ENCODE measurements around the gene TRANK1. TPM values are rescaled to one million over a fixed set of nuclear protein-coding genes. Genes with fewer than 3 reads are reported as not detected.

TRANK1 gene
- total RNA-seq, 4 donors from 2014 or later, result 2.1 to 4.6 (median 2.4) TPM

DNA sequence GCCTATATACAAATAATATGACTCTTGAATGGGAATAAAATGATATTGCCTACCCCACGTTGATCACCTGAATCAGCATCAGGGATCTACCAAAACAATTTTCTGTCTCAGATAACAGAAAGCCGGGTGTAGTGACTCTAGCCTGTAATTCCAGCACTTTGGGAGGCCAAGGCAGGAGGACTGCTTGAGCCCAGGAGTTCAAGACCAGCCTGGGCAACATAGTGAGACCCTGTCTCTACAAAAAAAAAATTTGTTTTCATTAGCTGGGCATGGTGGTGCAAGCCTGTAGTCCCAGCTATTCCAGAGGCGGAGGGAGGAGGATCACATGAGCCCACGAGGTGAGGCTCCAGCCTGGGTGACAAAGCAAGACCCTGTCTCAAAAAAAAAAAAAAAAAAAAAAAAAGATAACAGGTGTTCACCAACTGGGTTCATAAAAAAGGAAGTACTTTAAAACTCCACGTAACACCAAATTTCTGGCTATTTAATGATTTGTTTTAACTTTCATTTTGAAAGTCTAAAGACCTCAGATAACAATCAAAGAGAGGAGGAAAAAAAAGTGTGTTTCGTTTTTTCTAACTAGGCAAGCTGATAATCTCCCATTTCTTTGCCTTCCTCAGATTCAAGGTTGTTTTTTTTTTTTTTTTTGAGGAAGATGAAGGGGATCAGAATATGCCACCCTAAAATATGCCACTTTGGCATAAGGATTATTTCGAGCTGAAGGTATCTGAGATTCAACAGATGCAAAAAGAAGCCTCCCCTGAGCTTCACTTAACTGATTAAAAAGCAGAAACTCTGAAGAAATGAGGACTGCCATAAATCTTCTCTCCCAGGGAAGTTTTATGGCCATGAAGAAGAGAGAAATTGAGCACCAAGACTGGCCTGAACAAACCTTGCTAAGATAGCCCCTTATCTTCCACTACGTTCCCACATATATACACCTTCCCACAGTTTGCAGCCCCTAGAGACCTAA, 44.1 kb downstream of the TRANK1 start:
- TF ChIP-seq, protein P1, sequence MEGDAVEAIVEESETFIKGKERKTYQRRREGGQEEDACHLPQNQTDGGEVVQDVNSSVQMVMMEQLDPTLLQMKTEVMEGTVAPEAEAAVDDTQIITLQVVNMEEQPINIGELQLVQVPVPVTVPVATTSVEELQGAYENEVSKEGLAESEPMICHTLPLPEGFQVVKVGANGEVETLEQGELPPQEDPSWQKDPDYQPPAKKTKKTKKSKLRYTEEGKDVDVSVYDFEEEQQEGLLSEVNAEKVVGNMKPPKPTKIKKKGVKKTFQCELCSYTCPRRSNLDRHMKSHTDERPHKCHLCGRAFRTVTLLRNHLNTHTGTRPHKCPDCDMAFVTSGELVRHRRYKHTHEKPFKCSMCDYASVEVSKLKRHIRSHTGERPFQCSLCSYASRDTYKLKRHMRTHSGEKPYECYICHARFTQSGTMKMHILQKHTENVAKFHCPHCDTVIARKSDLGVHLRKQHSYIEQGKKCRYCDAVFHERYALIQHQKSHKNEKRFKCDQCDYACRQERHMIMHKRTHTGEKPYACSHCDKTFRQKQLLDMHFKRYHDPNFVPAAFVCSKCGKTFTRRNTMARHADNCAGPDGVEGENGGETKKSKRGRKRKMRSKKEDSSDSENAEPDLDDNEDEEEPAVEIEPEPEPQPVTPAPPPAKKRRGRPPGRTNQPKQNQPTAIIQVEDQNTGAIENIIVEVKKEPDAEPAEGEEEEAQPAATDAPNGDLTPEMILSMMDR (IDR thresholded peaks at IDR 0.05 in 4 of 5, conservative IDR thresholded peaks at IDR 0.05 in 1 of 5), result no peak
- TF ChIP-seq POLR2A (IDR thresholded peaks at IDR 0.05), result no peak
- H3K9me3 ChIP-seq, result no peaks in the 10 kb centered on the region
- in situ Hi-C loops (cut with MboI; ENCODE audit: low sequenced_read_pairs in 4 of 4), result no loop called here
- H3K36me3 ChIP-seq, result no peaks in the 10 kb centered on the region
- ATAC-seq (no peak), DNase-seq (no peak)
- no peak overlapping the region for H3K4me3 ChIP-seq
- H3K27ac ChIP-seq, result no peak overlapping the region
- intact Hi-C loops (cut with DNase I; ENCODE audit: low total_unique reads), result no loop called here
- no peaks in the 10 kb centered on the region for H3K27me3 ChIP-seq
- no peaks in the 10 kb centered on the region for H3K4me1 ChIP-seq

DNA sequence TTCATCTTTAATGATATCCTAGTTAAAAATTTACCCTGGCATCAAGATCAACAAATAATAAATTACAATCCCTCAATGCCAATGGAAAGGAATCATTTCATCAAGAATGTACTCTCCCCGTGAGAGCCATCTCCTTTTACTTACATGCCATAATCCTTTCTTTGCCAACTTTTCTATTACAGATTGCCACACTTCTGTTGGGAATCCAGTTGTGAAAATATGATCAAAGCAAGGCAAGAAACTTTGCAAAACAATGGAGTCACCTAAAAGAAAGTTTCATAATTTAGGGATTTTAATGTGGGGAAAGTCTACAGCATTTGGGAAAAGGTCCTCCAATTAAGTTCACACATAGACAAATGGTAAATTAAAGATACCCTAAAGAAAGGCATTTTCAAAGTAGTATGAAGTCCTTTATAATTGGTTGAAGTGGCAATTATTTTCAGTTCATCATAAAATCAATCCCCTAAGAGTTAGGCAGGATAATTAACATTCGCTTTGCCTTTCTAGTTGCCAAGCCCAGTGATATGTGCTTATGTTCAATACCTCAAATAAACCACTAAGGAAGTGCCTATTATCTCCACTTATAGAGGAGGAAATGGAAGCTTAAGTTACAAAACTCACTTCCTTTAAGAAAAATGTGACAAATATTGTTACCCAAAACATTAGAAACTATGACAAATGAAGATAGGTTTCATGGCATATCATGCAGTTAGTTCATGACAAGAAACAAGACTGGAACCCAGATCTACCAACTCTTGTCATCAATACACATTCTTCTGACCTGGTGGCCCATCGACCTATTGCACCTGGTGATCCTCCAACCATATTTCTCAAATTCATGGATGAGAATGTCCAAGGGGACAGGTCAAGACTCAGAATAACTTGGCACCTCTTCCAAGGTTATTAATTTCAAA, 49.1 kb downstream of the TRANK1 start:
- DNase-seq, result no peak
- Histone ChIP-seq H3K36me3 (no peaks in the 10 kb centered on the region), H3K4me3 (no peak overlapping the region), H3K27me3 (no peaks in the 10 kb centered on the region), H3K9me3 (no peaks in the 10 kb centered on the region), H3K4me1 (peaks cover 0 to 2% of the 10 kb centered on the region in 2 donors), H3K27ac (no peak overlapping the region)
- TF ChIP-seq, protein P1 (IDR thresholded peaks at IDR 0.05 in 4 of 5, conservative IDR thresholded peaks at IDR 0.05 in 1 of 5), result no peak
- no peak for TF ChIP-seq POLR2A (IDR thresholded peaks at IDR 0.05)
- in situ Hi-C loops (cut with MboI; ENCODE audit: low sequenced_read_pairs in 4 of 4) (no loop called here), intact Hi-C loops (cut with DNase I; ENCODE audit: low total_unique reads) (no loop called here)
- no peak for ATAC-seq

DNA sequence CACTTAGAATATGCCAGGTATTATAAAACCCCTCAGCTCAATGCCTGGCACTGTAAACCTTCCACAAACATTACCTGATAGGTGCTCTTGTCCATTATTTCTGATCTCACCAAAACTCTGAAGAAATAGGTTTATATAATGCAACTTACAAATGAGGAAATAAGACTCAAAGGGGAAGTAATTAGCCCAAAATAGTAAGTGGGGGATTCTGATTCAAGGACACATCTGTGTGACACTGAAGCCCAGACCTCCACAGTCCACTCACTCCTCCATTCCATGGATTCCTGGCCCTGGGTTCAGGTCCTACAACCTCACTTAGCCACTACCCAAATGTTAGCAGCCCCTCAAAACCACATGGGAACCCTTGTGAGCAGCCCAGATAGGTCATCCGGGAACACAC, 49.9 kb downstream of the TRANK1 start:
- no peak overlapping the region for H3K4me3 ChIP-seq
- intact Hi-C loops (cut with DNase I; ENCODE audit: low total_unique reads) (no loop called here), in situ Hi-C loops (cut with MboI; ENCODE audit: low sequenced_read_pairs in 4 of 4) (no loop called here)
- H3K4me1 ChIP-seq, result peaks cover 0 to 2% of the 10 kb centered on the region in 2 donors
- DNase-seq (no peak), ATAC-seq (no peak)
- H3K9me3 ChIP-seq, result no peaks in the 10 kb centered on the region
- no peaks in the 10 kb centered on the region for H3K27me3 ChIP-seq
- H3K36me3 ChIP-seq, result no peaks in the 10 kb centered on the region
- TF ChIP-seq POLR2A (IDR thresholded peaks at IDR 0.05), result no peak
- TF ChIP-seq, protein P1 (IDR thresholded peaks at IDR 0.05 in 4 of 5, conservative IDR thresholded peaks at IDR 0.05 in 1 of 5), result no peak
- no peak overlapping the region for H3K27ac ChIP-seq

DNA sequence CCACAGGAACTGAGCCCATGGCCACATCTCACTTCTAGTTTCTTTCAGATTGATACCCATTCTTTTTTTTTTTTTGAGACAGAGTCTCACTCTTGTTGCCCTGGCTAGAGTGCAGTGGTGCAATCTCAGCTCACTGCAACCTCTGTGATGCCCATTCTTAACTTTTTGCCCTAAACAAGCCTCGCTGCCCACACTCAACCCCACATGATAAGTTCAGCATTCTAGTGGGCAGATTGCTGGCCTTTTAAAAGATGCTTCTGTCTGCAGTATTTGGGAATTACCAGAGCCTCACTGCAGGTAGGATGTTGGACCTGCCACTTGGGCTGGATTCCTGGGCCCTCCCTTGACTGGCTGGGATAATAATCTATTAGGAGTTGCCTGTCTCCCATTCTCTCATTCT, 51.0 kb downstream of the TRANK1 start:
- Histone ChIP-seq H3K4me3 (no peak overlapping the region), H3K27ac (no peak overlapping the region), H3K9me3 (no peaks in the 10 kb centered on the region), H3K36me3 (no peaks in the 10 kb centered on the region), H3K27me3 (no peaks in the 10 kb centered on the region), H3K4me1 (peaks cover 0 to 2% of the 10 kb centered on the region in 2 donors)
- intact Hi-C loops (cut with DNase I; ENCODE audit: low total_unique reads) (no loop called here), in situ Hi-C loops (cut with MboI; ENCODE audit: low sequenced_read_pairs in 4 of 4) (no loop called here)
- DNase-seq (no peak), ATAC-seq (no peak)
- TF ChIP-seq POLR2A (IDR thresholded peaks at IDR 0.05), result no peak

DNA sequence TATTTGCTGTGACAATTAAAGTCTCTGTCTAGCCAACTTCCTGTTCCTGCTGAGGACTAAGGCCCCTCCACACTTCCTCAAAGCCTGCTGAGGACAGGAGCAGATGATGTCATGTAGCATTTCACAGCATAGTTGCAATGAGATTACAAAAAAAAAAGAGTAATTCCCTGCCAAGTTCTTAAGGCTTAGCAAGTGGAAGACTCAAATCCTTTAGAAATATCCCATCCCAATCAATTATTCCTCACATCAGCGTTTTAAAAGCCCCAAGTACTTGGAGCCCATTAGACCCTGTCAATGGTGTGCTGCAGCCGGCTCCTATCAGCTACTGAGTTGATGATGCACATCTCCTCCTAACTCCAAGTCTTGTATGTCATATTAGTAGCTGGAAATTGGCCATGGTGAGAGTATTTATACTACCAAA, 51.7 kb downstream of the TRANK1 start:
- ATAC-seq (peak in 1 of 2 donors; percentile 56), DNase-seq (no peak)
- Histone ChIP-seq H3K27me3 (no peaks in the 10 kb centered on the region), H3K36me3 (no peaks in the 10 kb centered on the region), H3K4me3 (no peak overlapping the region), H3K4me1 (peaks cover 0 to 2% of the 10 kb centered on the region in 2 donors), H3K27ac (peak overlapping the region in 1 of 4 donors; percentile 42), H3K9me3 (no peaks in the 10 kb centered on the region)
- intact Hi-C loops (cut with DNase I; ENCODE audit: low total_unique reads), result no loop called here
- in situ Hi-C loops (cut with MboI; ENCODE audit: low sequenced_read_pairs in 4 of 4), result no loop called here
- no peak for TF ChIP-seq POLR2A (IDR thresholded peaks at IDR 0.05)
- TF ChIP-seq, protein P1 (IDR thresholded peaks at IDR 0.05 in 4 of 5, conservative IDR thresholded peaks at IDR 0.05 in 1 of 5), result no peak
